GM23338 (cell line): Measurements from ENCODE around the gene CEP20. TPM values are rescaled to one million over a fixed set of nuclear protein-coding genes. Genes with fewer than 3 reads are reported as not detected.

Source experiments
- ATAC-seq: fragments of 200-7000 bp; cut with Tn5 transposase; 3 replicates; pipeline ENCODE4 v1.9.1; 2020
- DNase-seq: peaks from one replicate; pipeline ENCODE4 v3.0.0-alpha.2; 2015; ENCODE audit warnings: low spot score
- H2AFZ ChIP-seq: fragments of 200-600 bp; sonication (generic); 2 replicates; pipeline ENCODE4 v1.8.0; 2016; ENCODE audit warnings: antibody characterized with exemption, mild to moderate bottlenecking, moderate library complexity
- H3F3A ChIP-seq: fragments of 200-600 bp; sonication (generic); replicated peaks from 2 replicates; pipeline ENCODE4 v1.8.0; 2017; ENCODE audit warnings: antibody characterized with exemption, mixed run types, low read depth
- H3K27ac ChIP-seq: fragments of 200-600 bp; sonication (generic); 2 replicates; pipeline ENCODE4 v1.6.1; 2016; ENCODE audit warnings: low read depth
- H3K27me3 ChIP-seq: fragments of 200-600 bp; sonication (generic); 2 replicates; pipeline ENCODE4 v1.8.0; 2016; ENCODE audit warnings: mild to moderate bottlenecking, mixed run types, moderate library complexity; ENCODE audit not compliant: insufficient read depth
- H3K36me3 ChIP-seq: fragments of 200-600 bp; sonication (generic); 2 replicates; pipeline ENCODE4 v1.8.0; 2016; ENCODE audit warnings: mild to moderate bottlenecking; ENCODE audit not compliant: insufficient read depth
- H3K4me1 ChIP-seq: fragments of 200-600 bp; sonication (generic); 2 replicates; pipeline ENCODE4 v1.8.0; 2016; ENCODE audit warnings: mild to moderate bottlenecking, moderate library complexity; ENCODE audit not compliant: insufficient read depth
- H3K4me2 ChIP-seq: fragments of 200-600 bp; sonication (generic); 2 replicates; pipeline ENCODE4 v1.7.1; 2017; ENCODE audit warnings: mixed run types
- H3K4me3 ChIP-seq: fragments of 200-600 bp; sonication (generic); 2 replicates; pipeline ENCODE4 v1.6.1; 2016; ENCODE audit warnings: mixed run types
- H3K79me2 ChIP-seq: fragments of 200-600 bp; sonication (generic); replicated peaks from 2 replicates; pipeline ENCODE4 v1.8.0; 2017; ENCODE audit warnings: mild to moderate bottlenecking; ENCODE audit not compliant: insufficient read depth
- H3K9me2 ChIP-seq: fragments of 200-600 bp; sonication (generic); 2 replicates; pipeline ENCODE4 v1.8.0; 2017; ENCODE audit not compliant: insufficient read depth
- H4K20me1 ChIP-seq: fragments of 200-600 bp; sonication (generic); replicated peaks from 2 replicates; pipeline ENCODE4 v1.8.0; 2017; ENCODE audit warnings: mild to moderate bottlenecking; ENCODE audit not compliant: insufficient read depth
- H3K27ac Mint-ChIP-seq: 2 replicates; pipeline ENCODE4 v1.8.0; 2020; ENCODE audit warnings: inconsistent platforms, mild to moderate bottlenecking, moderate library complexity, mixed read lengths
- H3K27me3 Mint-ChIP-seq: 3 replicates; pipeline ENCODE4 v1.8.0; 2022; ENCODE audit warnings: low read depth, mild to moderate bottlenecking, moderate library complexity, mixed read lengths, inconsistent platforms; ENCODE audit not compliant: insufficient read depth, poor library complexity
- H3K36me3 Mint-ChIP-seq: 3 replicates; pipeline ENCODE4 v1.8.0; 2021; ENCODE audit warnings: low read depth, mild to moderate bottlenecking, inconsistent platforms, moderate library complexity, mixed read lengths
- H3K4me1 Mint-ChIP-seq: 3 replicates; pipeline ENCODE4 v1.8.0; 2020; ENCODE audit warnings: mild to moderate bottlenecking, inconsistent platforms, mixed read lengths
- H3K4me3 Mint-ChIP-seq: 3 replicates; pipeline ENCODE4 v1.8.0; 2021; ENCODE audit warnings: moderate library complexity, mild to moderate bottlenecking, inconsistent platforms, mixed read lengths
- H3K9me3 Mint-ChIP-seq: 3 replicates; pipeline ENCODE4 v1.8.0; 2020; ENCODE audit warnings: moderate library complexity, mild to moderate bottlenecking, inconsistent platforms, mixed read lengths
- CTCF ChIP-seq, 2 experiments: fragments of 200-600 bp in 1 of 2; sonication (generic) in 1 of 2; conservative IDR thresholded peaks; 2 replicates each; pipeline versions ENCODE4 v1.5.1 to v1.6.1; 2016 to 2017; ENCODE audit warnings: antibody characterized with exemption in 2 of 2, low read depth in 2 of 2, mild to moderate bottlenecking in 2 of 2, moderate library complexity in 1 of 2
- EZH2 ChIP-seq: fragments of 200-600 bp; sonication (generic); IDR thresholded peaks from one replicate; pipeline ENCODE4 v1.8.0; 2017; ENCODE audit warnings: antibody characterized with exemption, mild to moderate bottlenecking, low read depth; ENCODE audit not compliant: unreplicated experiment
- NANOG ChIP-seq: IDR thresholded peaks from 2 replicates; pipeline ENCODE4 v1.6.1; 2016; ENCODE audit warnings: antibody characterized with exemption, borderline replicate concordance
- POLR2AphosphoS5 ChIP-seq: IDR thresholded peaks from 2 replicates; pipeline ENCODE4 v1.6.1; 2016; ENCODE audit warnings: antibody characterized with exemption, low read depth
- STAT1 ChIP-seq: IDR thresholded peaks from one replicate; pipeline ENCODE4 v1.6.1; 2016; ENCODE audit warnings: antibody characterized with exemption; ENCODE audit not compliant: unreplicated experiment
- ZNF114 ChIP-seq: fragments of 250-450 bp; sonication (Bioruptor Pico); IDR thresholded peaks from 2 replicates; pipeline ENCODE4 v1.5.0; 2020; ENCODE audit warnings: mild to moderate bottlenecking, moderate library complexity
- ZNF331 ChIP-seq: fragments of 250-450 bp; sonication (Bioruptor Pico); IDR thresholded peaks from 2 replicates; pipeline ENCODE4 v1.5.0; 2020; ENCODE audit warnings: low read depth, mild to moderate bottlenecking, moderate library complexity
- polyA plus RNA-seq: library from polyadenylated mRNA; unstranded; fragments of >200 nt; fragmentation: Nextera tagmentation; extraction: Ambion mirVana; gene quantifications from 2 replicates; pipeline ENCODE4 v1.2.1, GENCODE V29; 2016
- total RNA-seq: library from RNA; depleted of rRNA; stranded (reverse); fragments of >200 nt; shearing (Covaris generic); gene quantifications from 2 replicates; pipeline ENCODE4 v1.2.3, GENCODE V29; 2014
- TF ChIP-seq, protein P1 (sequence below): fragments of 250-450 bp; sonication (Bioruptor Pico); IDR thresholded peaks from 2 replicates; pipeline ENCODE4 v1.5.0; 2020; ENCODE audit warnings: mild to moderate bottlenecking, moderate library complexity
- TF ChIP-seq, protein P2 (sequence below): IDR thresholded peaks from one replicate; pipeline ENCODE4 v1.6.1; 2018; ENCODE audit warnings: antibody characterized with exemption; ENCODE audit not compliant: unreplicated experiment

CEP20 gene
- total and polyA plus RNA-seq, 2 experiments from 2014 or later: 60.2 to 70.9 TPM

- Histone ChIP-seq H3K4me3 (no peak overlapping the region), H3K4me2 (no peak overlapping the region), H3K9me2 (no peaks in the 10 kb centered on the region), H3F3A (no peaks in the 10 kb centered on the region), H2AFZ (no peak overlapping the region), H4K20me1 (no peaks in the 10 kb centered on the region), H3K27ac (no peak overlapping the region), H3K36me3 (no peaks in the 10 kb centered on the region), H3K27me3 (no peaks in the 10 kb centered on the region), H3K79me2 (no peaks in the 10 kb centered on the region), H3K4me1 (no peaks in the 10 kb centered on the region)
- no peak for ATAC-seq
- peaks cover 5% of the 10 kb centered on the region for H3K27me3 Mint-ChIP-seq
- no peaks in the 10 kb centered on the region for H3K4me1 Mint-ChIP-seq
- H3K9me3 Mint-ChIP-seq: no peaks in the 10 kb centered on the region
- TF ChIP-seq ZNF331 (no peak), NANOG (no peak)
- TF ChIP-seq, protein P1, sequence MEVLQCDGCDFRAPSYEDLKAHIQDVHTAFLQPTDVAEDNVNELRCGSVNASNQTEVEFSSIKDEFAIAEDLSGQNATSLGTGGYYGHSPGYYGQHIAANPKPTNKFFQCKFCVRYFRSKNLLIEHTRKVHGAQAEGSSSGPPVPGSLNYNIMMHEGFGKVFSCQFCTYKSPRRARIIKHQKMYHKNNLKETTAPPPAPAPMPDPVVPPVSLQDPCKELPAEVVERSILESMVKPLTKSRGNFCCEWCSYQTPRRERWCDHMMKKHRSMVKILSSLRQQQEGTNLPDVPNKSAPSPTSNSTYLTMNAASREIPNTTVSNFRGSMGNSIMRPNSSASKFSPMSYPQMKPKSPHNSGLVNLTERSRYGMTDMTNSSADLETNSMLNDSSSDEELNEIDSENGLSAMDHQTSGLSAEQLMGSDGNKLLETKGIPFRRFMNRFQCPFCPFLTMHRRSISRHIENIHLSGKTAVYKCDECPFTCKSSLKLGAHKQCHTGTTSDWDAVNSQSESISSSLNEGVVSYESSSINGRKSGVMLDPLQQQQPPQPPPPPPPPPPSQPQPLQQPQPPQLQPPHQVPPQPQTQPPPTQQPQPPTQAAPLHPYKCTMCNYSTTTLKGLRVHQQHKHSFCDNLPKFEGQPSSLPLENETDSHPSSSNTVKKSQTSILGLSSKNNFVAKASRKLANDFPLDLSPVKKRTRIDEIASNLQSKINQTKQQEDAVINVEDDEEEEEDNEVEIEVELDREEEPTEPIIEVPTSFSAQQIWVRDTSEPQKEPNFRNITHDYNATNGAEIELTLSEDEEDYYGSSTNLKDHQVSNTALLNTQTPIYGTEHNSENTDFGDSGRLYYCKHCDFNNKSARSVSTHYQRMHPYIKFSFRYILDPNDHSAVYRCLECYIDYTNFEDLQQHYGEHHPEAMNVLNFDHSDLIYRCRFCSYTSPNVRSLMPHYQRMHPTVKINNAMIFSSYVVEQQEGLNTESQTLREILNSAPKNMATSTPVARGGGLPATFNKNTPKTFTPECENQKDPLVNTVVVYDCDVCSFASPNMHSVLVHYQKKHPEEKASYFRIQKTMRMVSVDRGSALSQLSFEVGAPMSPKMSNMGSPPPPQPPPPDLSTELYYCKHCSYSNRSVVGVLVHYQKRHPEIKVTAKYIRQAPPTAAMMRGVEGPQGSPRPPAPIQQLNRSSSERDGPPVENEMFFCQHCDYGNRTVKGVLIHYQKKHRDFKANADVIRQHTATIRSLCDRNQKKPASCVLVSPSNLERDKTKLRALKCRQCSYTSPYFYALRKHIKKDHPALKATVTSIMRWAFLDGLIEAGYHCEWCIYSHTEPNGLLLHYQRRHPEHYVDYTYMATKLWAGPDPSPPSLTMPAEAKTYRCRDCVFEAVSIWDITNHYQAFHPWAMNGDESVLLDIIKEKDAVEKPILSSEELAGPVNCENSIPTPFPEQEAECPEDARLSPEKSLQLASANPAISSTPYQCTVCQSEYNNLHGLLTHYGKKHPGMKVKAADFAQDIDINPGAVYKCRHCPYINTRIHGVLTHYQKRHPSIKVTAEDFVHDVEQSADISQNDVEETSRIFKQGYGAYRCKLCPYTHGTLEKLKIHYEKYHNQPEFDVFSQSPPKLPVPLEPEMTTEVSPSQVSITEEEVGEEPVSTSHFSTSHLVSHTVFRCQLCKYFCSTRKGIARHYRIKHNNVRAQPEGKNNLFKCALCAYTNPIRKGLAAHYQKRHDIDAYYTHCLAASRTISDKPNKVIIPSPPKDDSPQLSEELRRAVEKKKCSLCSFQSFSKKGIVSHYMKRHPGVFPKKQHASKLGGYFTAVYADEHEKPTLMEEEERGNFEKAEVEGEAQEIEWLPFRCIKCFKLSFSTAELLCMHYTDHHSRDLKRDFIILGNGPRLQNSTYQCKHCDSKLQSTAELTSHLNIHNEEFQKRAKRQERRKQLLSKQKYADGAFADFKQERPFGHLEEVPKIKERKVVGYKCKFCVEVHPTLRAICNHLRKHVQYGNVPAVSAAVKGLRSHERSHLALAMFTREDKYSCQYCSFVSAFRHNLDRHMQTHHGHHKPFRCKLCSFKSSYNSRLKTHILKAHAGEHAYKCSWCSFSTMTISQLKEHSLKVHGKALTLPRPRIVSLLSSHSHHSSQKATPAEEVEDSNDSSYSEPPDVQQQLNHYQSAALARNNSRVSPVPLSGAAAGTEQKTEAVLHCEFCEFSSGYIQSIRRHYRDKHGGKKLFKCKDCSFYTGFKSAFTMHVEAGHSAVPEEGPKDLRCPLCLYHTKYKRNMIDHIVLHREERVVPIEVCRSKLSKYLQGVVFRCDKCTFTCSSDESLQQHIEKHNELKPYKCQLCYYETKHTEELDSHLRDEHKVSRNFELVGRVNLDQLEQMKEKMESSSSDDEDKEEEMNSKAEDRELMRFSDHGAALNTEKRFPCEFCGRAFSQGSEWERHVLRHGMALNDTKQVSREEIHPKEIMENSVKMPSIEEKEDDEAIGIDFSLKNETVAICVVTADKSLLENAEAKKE (CRISPR knock-in tag): no peak
- H3K36me3 Mint-ChIP-seq: no peaks in the 10 kb centered on the region
- no peak overlapping the region for H3K4me3 Mint-ChIP-seq
- H3K27ac Mint-ChIP-seq: no peak overlapping the region
- DNase-seq: no peak
Observed at GRCh38 chr16:15832241-15832640, 56.2 kb downstream of the CEP20 start.

GRCh38 chr16:15830832-15831451, 57.5 kb downstream of the CEP20 start:
- Mint-ChIP-seq H3K9me3 (no peaks in the 10 kb centered on the region), H3K4me1 (no peaks in the 10 kb centered on the region), H3K36me3 (no peaks in the 10 kb centered on the region), H3K27me3 (peaks cover 5% of the 10 kb centered on the region), H3K27ac (no peak overlapping the region), H3K4me3 (no peak overlapping the region)
- Histone ChIP-seq H2AFZ (no peak overlapping the region), H3K4me3 (no peak overlapping the region), H3K9me2 (no peaks in the 10 kb centered on the region), H3K27ac (no peak overlapping the region), H4K20me1 (no peaks in the 10 kb centered on the region), H3K27me3 (no peaks in the 10 kb centered on the region), H3F3A (no peaks in the 10 kb centered on the region), H3K4me1 (no peaks in the 10 kb centered on the region), H3K36me3 (no peaks in the 10 kb centered on the region), H3K4me2 (no peak overlapping the region), H3K79me2 (no peaks in the 10 kb centered on the region)
- ATAC-seq (no peak), DNase-seq (no peak)
- TF ChIP-seq CTCF (conservative IDR thresholded peaks at IDR 0.05; ENCODE audit: low read depth in 2 of 2) (no peak), ZNF114 (CRISPR knock-in tag) (no peak), POLR2AphosphoS5 (no peak), ZNF331 (no peak), NANOG (no peak), EZH2 (no peak), STAT1 (no peak)
- TF ChIP-seq, protein P2, sequence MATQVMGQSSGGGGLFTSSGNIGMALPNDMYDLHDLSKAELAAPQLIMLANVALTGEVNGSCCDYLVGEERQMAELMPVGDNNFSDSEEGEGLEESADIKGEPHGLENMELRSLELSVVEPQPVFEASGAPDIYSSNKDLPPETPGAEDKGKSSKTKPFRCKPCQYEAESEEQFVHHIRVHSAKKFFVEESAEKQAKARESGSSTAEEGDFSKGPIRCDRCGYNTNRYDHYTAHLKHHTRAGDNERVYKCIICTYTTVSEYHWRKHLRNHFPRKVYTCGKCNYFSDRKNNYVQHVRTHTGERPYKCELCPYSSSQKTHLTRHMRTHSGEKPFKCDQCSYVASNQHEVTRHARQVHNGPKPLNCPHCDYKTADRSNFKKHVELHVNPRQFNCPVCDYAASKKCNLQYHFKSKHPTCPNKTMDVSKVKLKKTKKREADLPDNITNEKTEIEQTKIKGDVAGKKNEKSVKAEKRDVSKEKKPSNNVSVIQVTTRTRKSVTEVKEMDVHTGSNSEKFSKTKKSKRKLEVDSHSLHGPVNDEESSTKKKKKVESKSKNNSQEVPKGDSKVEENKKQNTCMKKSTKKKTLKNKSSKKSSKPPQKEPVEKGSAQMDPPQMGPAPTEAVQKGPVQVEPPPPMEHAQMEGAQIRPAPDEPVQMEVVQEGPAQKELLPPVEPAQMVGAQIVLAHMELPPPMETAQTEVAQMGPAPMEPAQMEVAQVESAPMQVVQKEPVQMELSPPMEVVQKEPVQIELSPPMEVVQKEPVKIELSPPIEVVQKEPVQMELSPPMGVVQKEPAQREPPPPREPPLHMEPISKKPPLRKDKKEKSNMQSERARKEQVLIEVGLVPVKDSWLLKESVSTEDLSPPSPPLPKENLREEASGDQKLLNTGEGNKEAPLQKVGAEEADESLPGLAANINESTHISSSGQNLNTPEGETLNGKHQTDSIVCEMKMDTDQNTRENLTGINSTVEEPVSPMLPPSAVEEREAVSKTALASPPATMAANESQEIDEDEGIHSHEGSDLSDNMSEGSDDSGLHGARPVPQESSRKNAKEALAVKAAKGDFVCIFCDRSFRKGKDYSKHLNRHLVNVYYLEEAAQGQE: no peak
